Activated CD8-positive, alpha-beta memory T cell treated with anti-CD3 and anti-CD28 coated beads for 4 hours (primary cell): ENCODE results near the gene OR2B6.

ENCODE experiments used
- DNase-seq, 2 donors: peaks; one replicate each; pipeline ENCODE4 v3.0.0-alpha.2; 2020; ENCODE audit warnings: low read depth in 2 of 2

OR2B6 gene

GRCh38 chr6:28000351-28001045, 43.5 kb downstream of the OR2B6 start:
- DNase-seq: no peak

GRCh38 chr6:28001351-28001750, 44.3 kb downstream of the OR2B6 start:
- no peak for DNase-seq

GRCh38 chr6:28001751-28002150, 44.7 kb downstream of the OR2B6 start:
- DNase-seq: no peak

GRCh38 chr6:28002161-28002560, 45.1 kb downstream of the OR2B6 start:
- no peak for DNase-seq

GRCh38 chr6:28003059-28003458, 46.0 kb downstream of the OR2B6 start:
- DNase-seq: no peak

GRCh38 chr6:28003661-28004060, 46.6 kb downstream of the OR2B6 start:
- no peak for DNase-seq

GRCh38 chr6:28004350-28005151, 47.5 kb downstream of the OR2B6 start:
- DNase-seq: no peak

GRCh38 chr6:28005152-28005890, 48.3 kb downstream of the OR2B6 start:
- DNase-seq: no peak

- DNase-seq: no peak
These were observed 48.9 kb downstream of the OR2B6 start for GRCh38 chr6:28005975-28006374.
